KMS-11 (cell line): ENCODE results near the gene WDR53.

Experiments
- H2AFZ ChIP-seq: fragments of 200-600 bp; sonication (generic); 2 replicates; pipeline ENCODE4 v1.6.1; 2016; ENCODE audit warnings: antibody characterized with exemption, mixed run types, low read depth
- H3K27ac ChIP-seq: fragments of 200-600 bp; sonication (generic); 2 replicates; pipeline ENCODE4 v1.6.1; 2016; ENCODE audit warnings: mild to moderate bottlenecking, mixed run types
- H3K27me3 ChIP-seq: fragments of 200-600 bp; sonication (generic); 2 replicates; pipeline ENCODE4 v1.6.1; 2017; ENCODE audit warnings: mild to moderate bottlenecking, low read depth, mixed run types, moderate library complexity; ENCODE audit not compliant: insufficient read depth
- H3K36me3 ChIP-seq: fragments of 200-600 bp; sonication (generic); 2 replicates; pipeline ENCODE4 v1.6.1; 2017; ENCODE audit warnings: mild to moderate bottlenecking, mixed run types; ENCODE audit not compliant: insufficient read depth
- H3K4me1 ChIP-seq: fragments of 200-600 bp; sonication (generic); 2 replicates; pipeline ENCODE4 v1.6.1; 2016; ENCODE audit warnings: mild to moderate bottlenecking, low read depth, mixed run types; ENCODE audit not compliant: poor library complexity, severe bottlenecking
- H3K4me2 ChIP-seq: fragments of 200-600 bp; sonication (generic); 2 replicates; pipeline ENCODE4 v1.7.0; 2016; ENCODE audit warnings: mild to moderate bottlenecking, mixed run types
- H3K4me3 ChIP-seq: fragments of 200-600 bp; sonication (generic); IDR thresholded peaks from 2 replicates; pipeline ENCODE4 v1.6.1; 2017; ENCODE audit warnings: low read depth, low read length, mixed read lengths; ENCODE audit not compliant: insufficient read depth
- H3K79me2 ChIP-seq: fragments of 200-600 bp; sonication (generic); 2 replicates; pipeline ENCODE4 v1.6.1; 2016; ENCODE audit warnings: low read depth, mixed run types; ENCODE audit not compliant: insufficient read depth
- H3K9ac ChIP-seq: fragments of 200-600 bp; sonication (generic); 2 replicates; pipeline ENCODE4 v1.6.1; 2016; ENCODE audit warnings: mild to moderate bottlenecking, mixed run types
- H4K20me1 ChIP-seq: fragments of 200-600 bp; sonication (generic); 2 replicates; pipeline ENCODE4 v1.6.1; 2016; ENCODE audit warnings: mild to moderate bottlenecking, mixed run types; ENCODE audit not compliant: insufficient read depth
- CTCF ChIP-seq: fragments of 200-600 bp; sonication (generic); conservative IDR thresholded peaks from 2 replicates; pipeline ENCODE4 v1.6.1; 2017; ENCODE audit warnings: low read depth, mild to moderate bottlenecking, antibody characterized with exemption, low read length, moderate library complexity, mixed read lengths

WDR53 gene

DNA sequence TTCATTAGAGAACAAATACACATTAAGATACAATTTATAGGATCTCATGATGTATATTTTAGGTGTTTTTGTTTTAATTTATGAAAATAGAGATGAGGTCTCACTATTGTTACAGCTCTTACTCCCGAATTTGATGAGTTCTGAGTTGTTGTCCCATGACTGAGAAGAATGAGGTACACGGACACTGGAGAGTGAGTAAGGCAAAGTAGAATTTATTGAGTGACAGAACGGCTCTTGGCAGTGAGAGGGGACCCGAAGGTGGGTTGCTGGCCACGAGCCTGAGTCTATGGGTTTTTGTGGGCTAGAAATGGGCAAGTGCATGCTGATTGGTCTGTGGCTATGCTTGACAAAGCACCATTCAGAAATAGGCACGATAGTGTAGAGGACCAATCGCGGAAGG lies 61.7 kb downstream of the WDR53 start:
- no peak overlapping the region for H3K4me2 ChIP-seq
- H3K4me3 ChIP-seq, result no peak overlapping the region
- H2AFZ ChIP-seq, result no peak overlapping the region
- H3K79me2 ChIP-seq, result peaks cover 16% of the 10 kb centered on the region
- no peaks in the 10 kb centered on the region for H3K36me3 ChIP-seq
- peaks cover 6% of the 10 kb centered on the region for H3K4me1 ChIP-seq
- H3K27ac ChIP-seq, result no peak overlapping the region
- peaks cover 4% of the 10 kb centered on the region for H4K20me1 ChIP-seq
- TF ChIP-seq CTCF, result no peak
- no peaks in the 10 kb centered on the region; the same call in 1 of the 2 replicates for H3K27me3 ChIP-seq
- H3K9ac ChIP-seq, result no peak overlapping the region

DNA sequence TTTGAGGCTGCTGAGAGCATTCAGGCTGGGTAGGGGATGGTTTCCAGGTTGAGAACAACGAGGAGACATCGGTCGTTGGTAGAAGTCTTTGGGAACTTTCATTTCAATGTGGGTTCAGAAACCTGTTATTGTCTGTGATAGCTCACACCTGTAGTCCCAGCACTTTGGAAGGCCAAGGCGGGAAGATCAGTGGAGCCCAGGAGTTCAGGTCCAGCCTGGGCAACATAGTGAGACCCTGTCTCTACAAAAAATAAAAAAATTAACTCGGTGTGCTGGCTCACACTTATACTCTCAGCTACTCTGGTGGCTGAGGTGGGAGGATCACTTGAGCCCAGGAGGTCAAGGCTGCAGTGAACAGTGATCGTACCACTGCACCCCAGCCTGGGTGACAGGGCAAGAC lies 63.8 kb downstream of the WDR53 start:
- Histone ChIP-seq H3K36me3 (no peaks in the 10 kb centered on the region), H2AFZ (peak overlapping the region; percentile 67; the same call in 1 of the 2 replicates), H3K27ac (no peak overlapping the region; the same call in 1 of the 2 replicates), H4K20me1 (peaks cover 11% of the 10 kb centered on the region), H3K4me3 (no peak overlapping the region), H3K27me3 (no peaks in the 10 kb centered on the region; the same call in 1 of the 2 replicates), H3K9ac (no peak overlapping the region), H3K4me1 (peaks cover 19% of the 10 kb centered on the region), H3K4me2 (peak overlapping the region; percentile 97; the same call in 1 of the 2 replicates), H3K79me2 (peaks cover 38% of the 10 kb centered on the region)
- TF ChIP-seq CTCF, result no peak
